Stimulated activated CD8-positive, alpha-beta memory T cell treated with anti-CD3 and anti-CD28 coated beads, Interleukin-2, amount 100 ng/mL, for 1 hour (primary cell): ENCODE data around the gene MRPL21.

Source experiments
- DNase-seq, 2 donors: peaks; one replicate each; pipeline ENCODE4 v3.0.0-alpha.2; 2020; ENCODE audit warnings: low read depth in 2 of 2

The MRPL21 gene

GRCh38 chr11:68903288-68904247, at the start of gene MRPL21, which contains the start of gene IGHMBP2:
Gene MRPL21, minus strand, starts transcription at chr11:68903832. Its CDS starts 22 bp downstream, at chr11:68903810.
Gene IGHMBP2, plus strand, starts transcription at chr11:68903891. Its CDS starts 62 bp downstream, at chr11:68903953.
- DNase-seq: peak; percentile 69 to 75

GRCh38 chr11:68950762-68951161, 47.1 kb upstream of the MRPL21 start:
- DNase-seq: no peak

- no peak for DNase-seq
These were observed 46.6 kb upstream of the MRPL21 start for GRCh38 chr11:68950270-68950669.

- no peak for DNase-seq
These were observed 45.3 kb upstream of the MRPL21 start for GRCh38 chr11:68948935-68949334.

- no peak for DNase-seq
These were observed 44.9 kb upstream of the MRPL21 start for GRCh38 chr11:68948496-68948895.

- no peak for DNase-seq
These were observed 43.5 kb upstream of the MRPL21 start for GRCh38 chr11:68947151-68947550.

GRCh38 chr11:68946416-68947090, 42.9 kb upstream of the MRPL21 start:
- DNase-seq: no peak

- DNase-seq: no peak
These were observed 39.2 kb upstream of the MRPL21 start for GRCh38 chr11:68942751-68943271.

GRCh38 chr11:68942095-68942620, 38.5 kb upstream of the MRPL21 start:
- DNase-seq: no peak

- no peak for DNase-seq
These were observed 37.9 kb upstream of the MRPL21 start for GRCh38 chr11:68941324-68942094.

GRCh38 chr11:68940651-68941323, 37.2 kb upstream of the MRPL21 start:
- DNase-seq: no peak

GRCh38 chr11:68939583-68940555, 36.2 kb upstream of the MRPL21 start:
- DNase-seq: no peak

GRCh38 chr11:68938816-68939582, 35.4 kb upstream of the MRPL21 start:
- DNase-seq: no peak

- no peak for DNase-seq
These were observed 34.5 kb upstream of the MRPL21 start for GRCh38 chr11:68938088-68938487.

- DNase-seq: no peak
These were observed 33.3 kb upstream of the MRPL21 start for GRCh38 chr11:68936676-68937620.

GRCh38 chr11:68936358-68936636, 32.7 kb upstream of the MRPL21 start:
- no peak for DNase-seq

- no peak for DNase-seq
These were observed 32.1 kb upstream of the MRPL21 start for GRCh38 chr11:68935516-68936357.
